M059J (cell line): ENCODE data around the gene TMCC1. TPM values are rescaled to one million over a fixed set of nuclear protein-coding genes. Genes with fewer than 3 reads are reported as not detected.
A peak's percentile ranks its signal among the peaks of the same experiment; 100 is the strongest.

Experiments
- DNase-seq: peaks from one replicate; pipeline ENCODE4 v3.0.0-alpha.2; 2012; ENCODE audit warnings: low read depth
- total RNA-seq: library from RNA; depleted of rRNA; stranded (reverse); fragments of >200 nt; shearing (Covaris generic); gene quantifications from 2 replicates; pipeline ENCODE4 v1.2.3, GENCODE V29; 2014

The TMCC1 gene
- total RNA-seq, 1 experiment from 2014 or later = 10.1 TPM

DNA sequence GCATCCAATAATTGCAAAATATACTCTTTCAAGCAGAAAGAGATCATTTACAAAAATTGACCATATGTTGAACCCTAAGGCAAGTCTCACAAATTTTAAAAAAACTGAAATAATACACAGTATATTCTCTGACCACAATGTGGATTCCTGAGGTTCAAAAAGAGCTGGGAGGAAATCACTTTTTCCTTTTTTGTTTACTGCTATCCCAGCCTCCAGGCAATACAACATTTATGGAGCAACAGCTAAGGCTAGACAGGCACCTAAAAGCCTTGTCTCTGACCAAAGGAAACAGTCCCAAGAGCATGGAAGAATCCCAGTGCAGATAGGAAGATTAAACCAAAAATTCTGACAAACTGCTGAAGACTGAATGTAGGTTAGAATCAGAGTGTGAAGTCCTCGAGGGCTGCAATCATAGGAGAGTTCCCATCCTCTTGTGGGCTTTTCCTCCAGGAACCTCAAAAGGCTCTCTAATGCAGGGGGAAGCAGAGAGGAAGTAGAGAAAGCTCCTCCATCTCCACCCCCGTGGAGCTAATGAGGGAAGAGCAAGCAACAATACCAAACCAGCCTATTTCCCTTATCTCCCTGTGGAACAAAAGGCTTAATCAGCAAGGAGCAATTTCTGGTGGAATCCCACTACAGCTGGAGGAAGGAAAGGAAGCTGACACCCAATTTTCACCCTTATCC is 57.0 kb downstream of the TMCC1 start:
- DNase-seq = peak; percentile 77

DNA sequence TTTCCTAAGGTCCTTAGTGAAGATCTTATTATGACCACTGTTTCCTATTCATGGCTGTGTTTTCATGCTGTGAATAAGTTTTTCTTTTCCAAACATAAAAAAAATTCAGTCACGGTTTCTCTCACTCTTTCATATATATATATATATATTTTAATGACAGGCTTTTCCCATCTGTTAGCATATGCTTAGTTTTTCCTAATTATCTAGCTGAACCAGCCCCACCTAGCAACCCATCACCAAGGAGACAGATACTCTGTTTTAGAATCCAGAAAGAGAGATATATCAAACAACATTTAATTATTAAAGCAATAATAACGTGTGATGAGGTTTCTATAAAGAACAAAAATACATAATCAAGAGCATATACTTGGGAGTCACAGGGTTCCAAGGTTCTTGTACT is 58.3 kb downstream of the TMCC1 start:
- no peak for DNase-seq

DNA sequence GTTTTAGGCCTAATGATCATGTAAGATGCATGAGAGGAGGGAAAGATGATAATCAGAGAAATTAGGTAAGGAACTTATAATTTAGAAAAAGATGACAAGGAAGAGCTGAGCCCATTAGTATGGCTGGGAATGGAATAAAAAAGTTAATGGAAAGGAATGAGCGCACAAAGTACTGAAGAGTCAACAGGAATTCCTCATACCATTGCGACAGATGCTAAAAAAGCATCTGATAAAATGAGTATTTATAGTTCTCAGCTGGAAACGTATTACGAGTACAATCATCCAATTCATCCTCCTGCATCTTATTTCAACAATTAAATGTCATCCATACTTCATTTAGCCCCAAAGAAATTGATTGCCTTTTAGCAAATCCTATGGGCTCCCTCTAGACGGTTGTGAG is 58.9 kb downstream of the TMCC1 start:
- DNase-seq = no peak

DNA sequence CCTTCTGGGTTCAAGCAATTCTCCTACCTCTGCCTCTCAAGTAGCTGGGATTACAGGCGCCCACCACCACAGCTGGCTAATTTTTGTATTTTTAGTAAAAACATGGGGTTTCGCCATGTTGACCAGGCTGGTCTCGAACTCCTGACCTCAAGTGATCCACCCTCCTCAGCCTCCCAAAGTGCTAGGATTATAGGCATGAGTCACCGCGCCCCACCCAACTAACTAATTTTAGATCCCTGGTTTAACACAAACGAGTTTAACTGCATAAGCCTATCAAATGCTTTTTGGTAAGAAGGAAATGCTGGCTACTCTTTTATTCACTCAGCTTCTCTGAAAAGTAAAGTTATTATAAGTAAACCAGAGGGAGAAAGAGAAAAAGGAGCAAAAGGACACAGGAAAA is 61.6 kb downstream of the TMCC1 start:
- peak; percentile 32 for DNase-seq

DNA sequence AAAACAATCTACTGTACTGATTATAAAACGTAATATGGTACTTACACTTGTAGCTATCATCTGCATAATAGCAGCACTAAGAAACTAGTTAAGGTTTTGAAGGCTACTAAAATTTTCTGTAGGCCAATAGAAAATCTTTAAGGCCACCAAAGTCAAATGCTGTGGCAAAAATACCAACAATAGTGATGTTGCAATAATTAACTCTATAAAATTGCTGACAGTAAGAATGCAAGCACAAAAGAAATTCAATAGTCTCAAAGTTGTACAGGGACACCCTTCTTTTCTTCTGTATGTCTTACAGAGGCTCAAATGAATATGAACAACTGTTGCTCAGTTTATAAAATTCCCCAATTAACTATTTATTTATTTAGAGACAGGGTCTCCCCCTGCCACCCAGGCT is 62.0 kb downstream of the TMCC1 start:
- no peak for DNase-seq

DNA sequence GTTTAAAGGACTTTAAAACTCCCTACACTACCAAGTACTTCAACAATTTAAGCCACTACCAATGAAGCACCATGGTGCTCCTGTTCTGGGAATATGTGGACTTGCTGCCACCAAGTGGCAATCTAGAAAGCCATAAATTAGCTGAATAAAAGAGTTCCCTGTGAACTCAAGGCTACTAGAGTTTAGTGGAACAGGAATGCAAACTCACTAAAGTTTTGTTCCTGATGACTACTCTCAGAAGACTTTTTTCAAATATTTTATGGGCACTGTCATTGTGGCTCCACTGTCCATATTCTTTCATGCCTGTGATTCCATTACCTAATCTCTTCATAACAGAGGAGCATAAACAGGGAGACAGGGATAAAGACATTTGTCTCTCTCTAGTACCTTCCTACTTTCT is 63.9 kb downstream of the TMCC1 start:
- DNase-seq = peak; percentile 95

DNA sequence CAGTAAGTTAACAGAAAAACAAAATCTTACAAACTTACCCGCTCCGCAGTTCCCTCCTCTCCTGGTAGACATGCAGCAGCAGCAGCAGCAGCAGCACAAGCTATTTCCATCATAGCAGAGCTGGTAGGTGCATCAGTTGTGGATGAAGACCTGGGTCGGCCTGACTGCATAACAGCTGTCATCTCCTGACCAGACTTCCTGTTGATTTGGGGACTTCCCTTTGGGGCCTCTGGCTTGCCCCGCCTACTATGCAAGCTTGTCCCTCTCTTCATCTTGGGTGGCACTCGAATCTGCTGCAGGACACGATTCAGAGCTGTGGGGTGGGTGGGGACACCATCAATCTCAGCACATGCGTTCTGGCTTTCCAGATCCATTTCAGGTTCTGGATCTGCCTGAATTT is 65.7 kb downstream of the TMCC1 start:
- DNase-seq = no peak

DNA sequence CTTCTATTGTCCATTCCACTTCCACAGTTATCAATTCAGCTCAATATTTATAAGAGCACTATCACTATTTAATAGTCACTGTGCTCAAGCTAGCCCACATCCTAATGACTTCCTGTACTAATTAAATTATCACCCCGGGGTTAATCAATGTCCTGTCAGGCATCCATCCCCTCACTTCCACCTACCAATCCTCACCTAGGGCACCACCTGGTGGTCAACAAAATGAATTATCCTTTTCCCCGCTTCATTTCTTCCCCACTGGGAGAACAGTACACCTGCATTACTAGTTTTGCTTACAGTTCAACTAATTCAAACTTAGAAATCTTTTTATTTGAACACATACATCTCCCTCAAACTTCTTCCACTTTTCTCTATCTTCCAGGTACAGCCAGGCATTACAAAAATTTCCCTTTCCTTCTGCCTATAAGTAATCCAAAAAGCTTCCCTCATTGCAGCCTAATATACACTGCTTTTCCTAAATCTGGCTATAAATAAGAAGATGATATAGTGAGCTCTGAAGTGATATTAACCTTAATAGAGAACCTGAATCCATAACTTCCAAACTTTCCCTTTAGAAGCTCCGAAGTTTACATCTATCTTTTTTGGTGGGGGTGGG is 68.5 kb downstream of the TMCC1 start:
- peak; percentile 63 for DNase-seq

DNA sequence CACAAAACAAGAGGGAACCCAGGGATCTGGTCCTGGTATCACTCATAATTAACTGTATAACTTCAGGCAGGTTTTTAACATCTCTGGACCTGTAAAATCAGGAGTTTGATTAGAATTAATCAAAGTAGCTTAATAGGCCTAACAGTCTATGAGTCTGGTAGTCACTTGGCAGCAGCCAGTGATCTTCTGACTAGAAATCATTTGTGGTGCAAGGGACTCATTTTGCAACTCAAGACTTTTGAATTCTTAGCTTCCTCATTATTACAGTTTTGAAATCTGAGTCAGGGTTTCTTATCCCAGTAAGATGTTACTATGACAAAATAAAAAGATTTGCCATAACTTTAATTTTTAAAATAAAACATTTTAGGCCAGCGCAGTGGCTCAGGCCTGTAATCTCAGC is 70.8 kb downstream of the TMCC1 start:
- DNase-seq = no peak

DNA sequence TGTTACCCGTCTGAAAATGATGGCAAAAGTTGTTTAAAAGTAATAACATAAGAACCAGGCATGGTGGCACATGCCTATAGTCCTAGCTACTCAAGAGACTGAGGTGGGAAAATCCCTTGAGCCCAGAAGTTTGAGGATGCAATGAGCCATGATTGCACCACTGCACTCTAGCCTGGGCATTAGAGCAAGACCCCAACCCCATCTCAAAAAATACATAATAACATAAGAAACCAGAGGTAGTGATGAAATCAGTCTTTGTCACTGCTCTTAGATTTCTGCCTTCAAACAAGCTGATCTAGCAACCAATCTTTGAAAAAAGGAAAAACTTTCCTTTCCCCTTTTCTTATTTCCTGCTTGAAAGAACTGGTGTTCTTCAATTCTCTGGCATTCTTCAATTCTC is 71.3 kb downstream of the TMCC1 start:
- no peak for DNase-seq

DNA sequence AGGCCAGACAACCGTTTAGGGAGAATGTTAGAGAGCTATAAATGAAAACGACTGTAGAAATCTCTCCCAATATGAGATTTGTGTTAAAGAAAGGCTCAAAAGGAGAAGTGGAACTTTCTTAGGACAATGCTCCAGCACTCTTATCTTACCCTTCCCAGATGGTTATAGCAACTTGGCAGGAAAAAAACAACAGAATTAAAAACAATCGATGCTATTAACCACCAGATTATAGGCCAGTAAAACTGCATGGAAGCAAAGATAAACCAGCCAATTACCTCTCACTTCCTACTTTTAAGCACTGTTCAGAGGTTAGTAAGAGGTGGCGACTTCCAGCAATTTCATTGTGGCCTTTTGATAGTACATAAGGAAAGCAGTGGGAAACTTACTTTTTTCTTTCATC is 72.9 kb downstream of the TMCC1 start:
- DNase-seq = no peak

DNA sequence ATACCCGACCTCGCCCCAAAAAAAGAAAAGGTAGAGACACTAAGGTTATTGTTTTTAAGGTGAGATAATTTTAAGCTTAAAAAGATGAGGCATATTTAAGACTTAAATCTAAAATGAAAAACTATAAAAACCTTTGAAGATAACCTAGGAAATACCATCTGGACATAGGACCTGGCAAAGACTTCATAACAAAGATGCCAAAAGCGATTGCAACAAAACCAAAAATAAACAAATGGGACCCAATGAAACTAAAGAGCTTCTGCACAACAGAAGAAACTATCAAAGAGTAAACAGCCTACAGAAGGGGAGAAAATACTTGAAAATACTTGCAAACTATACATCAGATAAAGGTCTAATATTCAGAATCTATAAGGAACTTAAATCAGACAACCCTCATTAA is 80.9 kb downstream of the TMCC1 start:
- DNase-seq = no peak

DNA sequence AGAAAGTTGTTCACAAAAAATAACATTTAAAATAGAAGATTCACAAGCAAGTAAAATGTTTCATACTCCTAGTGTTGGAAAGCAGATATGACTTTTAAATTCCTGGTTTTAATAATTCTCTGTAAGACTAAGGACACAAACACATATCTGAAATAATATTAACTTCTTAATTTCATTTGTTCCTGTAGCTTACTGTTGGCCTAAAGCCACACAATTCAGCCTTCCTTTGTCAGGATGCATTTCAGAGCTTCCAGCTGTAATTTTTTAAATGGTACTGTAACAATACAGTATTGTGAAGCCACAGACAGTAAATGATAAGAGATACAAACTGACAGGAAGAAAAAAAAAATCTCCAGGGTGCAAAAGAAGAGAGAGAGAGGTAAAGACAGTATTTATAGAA is 84.2 kb downstream of the TMCC1 start:
- no peak for DNase-seq

DNA sequence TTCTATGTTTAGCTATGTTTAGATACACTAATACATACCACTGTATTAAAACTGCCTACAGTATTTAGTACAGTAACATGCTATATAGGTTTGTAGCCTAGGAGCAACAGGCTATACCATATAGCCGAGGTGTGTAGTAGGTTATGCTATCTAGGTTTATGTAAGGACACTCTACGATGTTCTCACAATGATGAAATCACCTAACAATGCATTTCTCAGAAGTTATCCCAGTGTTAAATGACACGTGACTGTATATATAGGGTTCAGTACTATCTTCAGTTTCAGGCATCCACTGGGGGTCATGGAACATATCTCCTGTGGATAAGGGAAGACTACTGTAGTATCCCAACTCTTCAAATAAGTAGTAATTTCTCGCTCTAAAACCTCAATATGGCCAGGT is 97.4 kb downstream of the TMCC1 start:
- no peak for DNase-seq

DNA sequence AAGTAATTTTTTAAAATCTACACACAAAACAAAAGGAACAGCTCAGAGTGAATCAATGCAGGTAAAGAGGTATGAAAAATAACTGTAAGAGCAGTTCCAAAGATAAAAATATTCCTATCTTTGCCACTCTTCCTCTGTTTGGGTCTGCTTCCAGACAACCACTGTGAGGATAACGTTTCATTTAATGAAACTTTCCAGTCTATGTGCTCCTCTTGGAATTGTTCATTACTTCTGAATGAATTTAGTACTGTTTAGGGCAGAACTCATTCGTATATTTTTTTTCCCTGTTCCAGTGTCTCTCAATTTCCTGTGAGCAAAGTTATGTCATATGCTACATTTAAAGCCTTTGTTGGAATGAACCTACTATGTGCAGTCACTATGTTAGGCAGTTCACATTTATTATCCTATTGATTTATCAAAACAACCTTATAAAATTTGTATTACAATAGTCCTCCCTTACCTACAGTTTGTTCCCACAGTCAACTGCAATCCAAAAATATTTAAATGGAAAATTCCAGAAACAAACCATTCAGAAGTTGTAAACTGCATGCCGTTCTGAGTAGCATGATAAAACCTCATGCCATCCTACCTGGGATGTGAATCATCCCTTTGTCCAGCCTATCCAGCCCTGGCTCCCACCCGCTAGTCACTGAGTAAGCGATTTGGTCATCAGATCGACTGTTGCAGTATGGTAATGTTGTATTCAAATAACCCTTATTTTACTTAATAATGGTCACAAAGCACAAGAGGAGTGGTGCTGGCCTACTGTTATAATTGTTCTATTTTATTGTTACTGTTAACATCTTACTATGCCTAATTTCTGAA is 98.1 kb downstream of the TMCC1 start:
- peak; percentile 86 for DNase-seq

DNA sequence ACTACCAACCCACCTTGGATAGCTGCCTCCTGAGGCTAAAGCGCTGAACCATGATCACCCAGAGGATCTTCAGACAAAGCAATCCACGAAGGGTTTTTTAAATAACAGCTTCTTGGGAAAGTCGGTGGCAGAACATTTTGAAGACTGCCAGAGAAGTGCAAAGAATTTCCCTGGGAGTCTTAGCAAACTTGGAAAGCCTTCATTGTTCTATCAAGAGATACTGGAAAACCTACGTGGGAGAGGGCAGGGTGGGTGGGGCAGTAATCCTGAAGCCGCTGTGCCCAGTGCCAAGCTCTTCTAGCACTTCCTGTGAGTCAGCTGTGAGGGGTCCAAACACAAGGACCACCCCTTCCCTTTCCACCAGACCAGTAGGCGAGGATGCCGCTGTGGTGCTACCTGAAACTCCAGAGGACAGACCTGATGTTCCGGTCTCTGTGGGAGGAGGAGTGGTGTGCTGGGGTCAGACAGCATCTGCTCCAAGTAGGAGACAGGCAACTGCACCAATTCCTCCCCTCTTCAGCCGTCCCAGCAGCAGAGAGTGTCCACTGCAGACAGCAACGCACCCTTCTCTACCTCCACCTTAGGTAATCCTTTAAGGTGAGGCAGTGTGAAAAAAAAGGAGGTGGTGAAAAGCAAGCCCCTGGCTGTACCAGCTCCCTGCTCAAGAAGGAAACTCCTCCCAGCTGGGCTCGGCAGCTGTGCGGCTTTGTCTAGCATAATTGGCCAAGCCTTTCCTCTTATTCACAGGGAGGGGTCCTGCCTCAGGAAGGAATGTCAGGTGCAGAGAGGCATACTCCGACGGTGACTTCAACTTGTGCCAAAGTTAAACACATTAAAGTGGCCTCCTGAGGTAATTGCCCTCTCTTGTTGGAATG is 99.0 kb downstream of the TMCC1 start:
- peak; percentile 81 for DNase-seq

DNA sequence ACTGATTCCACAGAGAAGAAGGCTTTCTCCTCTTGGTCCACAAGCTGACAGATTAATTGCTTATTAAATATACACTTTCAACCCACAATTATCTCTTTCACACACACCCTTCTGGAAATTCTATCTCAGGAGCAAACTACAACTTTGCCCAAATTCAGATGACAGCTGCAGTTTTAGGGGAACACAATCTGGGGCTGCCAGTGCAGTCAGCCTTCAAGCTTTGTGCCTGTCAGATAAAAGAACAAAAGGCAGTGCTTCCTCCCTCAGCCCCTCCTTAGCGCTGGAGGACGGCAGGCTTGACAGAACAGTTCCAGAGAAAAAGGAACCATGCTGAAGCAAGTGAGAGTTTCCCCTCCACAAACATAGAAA is 99.6 kb downstream of the TMCC1 start:
- no peak for DNase-seq

DNA sequence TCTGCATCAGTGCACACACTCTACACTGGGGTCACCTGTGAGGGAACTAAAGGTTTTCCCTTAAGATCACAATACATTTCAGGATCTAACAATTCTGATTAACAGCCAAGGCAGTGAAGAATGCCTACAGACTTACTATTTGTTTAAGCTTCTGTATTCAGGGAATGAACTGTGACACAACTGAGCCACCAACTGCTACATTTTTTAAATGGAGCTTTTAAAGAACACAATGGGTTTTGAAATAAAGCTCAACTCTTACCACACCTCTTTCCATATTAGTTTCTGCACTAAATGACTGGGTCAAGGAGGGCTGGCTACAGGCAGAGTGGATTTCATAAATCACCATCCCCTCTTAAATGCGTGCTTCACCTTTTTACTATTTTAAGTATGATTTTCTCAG is 100.2 kb downstream of the TMCC1 start:
- peak; percentile 28 for DNase-seq

DNA sequence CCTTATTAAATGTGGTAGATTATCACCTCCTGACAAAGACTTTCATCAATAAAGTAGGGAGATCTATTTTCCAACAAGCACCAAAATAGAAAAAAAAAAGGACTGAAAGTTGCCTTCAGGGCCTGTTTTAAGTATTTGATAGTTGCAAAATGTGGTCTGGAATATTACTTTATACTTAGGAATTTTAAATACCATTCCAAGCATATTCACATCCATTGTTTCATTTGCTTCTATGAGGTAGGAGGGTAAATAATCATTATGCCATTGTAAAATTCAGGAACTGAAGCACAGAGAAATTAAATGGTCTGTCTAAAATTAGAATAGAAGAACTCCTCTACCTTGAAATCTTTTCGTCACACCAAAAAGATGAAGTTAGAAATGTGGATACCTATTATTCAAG is 110.0 kb downstream of the TMCC1 start:
- peak; percentile 46 for DNase-seq

DNA sequence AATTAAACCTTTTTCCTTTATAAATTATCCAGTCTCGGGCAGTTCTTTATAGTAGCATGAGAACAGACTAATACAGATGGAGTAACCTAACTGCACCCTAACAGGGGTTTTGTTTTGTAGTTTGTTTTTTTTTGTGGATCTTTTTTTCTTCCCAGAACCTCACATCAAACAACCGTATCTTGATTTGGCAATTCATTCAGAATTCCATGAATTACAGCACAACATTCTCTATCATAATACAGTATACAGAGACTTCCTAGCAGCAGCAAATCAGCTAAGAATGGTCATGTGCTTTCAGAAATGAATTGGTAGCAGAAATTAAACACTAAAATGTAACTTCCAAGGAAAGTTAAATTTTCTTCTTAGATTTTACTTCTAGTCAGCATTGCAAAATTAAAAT is 114.6 kb downstream of the TMCC1 start:
- DNase-seq = no peak

DNA sequence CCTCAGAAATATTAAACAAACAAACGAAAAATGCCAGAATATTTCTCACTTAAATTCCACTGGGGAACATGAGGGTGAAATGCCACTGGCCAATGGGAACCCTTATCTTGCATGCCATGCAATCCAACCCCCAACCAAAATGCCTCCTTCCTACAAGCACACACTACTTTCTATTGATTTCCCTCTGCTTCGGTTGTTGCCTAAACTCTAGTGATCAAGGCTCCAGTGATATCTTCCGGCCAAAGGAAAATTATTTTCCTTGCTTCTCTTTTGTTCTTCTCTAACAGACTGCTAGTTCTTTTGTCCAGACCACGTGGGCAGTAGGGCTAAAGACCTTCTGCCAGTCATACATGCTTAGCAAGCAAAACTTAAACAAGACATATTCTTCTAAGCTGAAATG is 115.7 kb downstream of the TMCC1 start:
- DNase-seq = no peak

DNA sequence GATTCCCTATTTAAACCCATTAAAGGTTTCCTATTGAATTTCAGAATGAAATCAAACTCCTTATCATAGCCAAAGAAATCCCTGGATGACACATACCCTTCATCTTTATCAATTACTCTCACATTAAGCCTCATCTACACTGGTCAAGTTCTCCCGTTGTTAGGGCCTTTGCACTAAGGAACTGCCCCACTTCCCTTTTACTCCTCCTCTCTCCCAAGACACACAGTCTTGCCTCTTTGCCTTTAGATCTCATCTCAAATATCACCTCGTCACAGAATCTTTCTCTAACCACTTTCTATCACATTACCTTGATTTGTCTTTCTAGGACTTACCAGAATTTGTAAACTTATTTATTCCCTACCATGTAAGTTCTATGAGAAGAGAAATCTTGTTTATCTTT is 117.6 kb downstream of the TMCC1 start:
- no peak for DNase-seq
